Lower lobe of right lung (tissue), 2 donors: Measurements from ENCODE around the gene GLYATL2. TPM values are rescaled to one million over a fixed set of nuclear protein-coding genes. Genes with fewer than 3 reads are reported as not detected.

Source experiments
- ATAC-seq, 2 donors: fragments of 200-7000 bp; cut with Tn5 transposase; one replicate each; pipeline ENCODE4 v1.9.1; 2020 to 2022; ENCODE audit warnings: mild to moderate bottlenecking in 2 of 2, moderate library complexity in 2 of 2
- DNase-seq: peaks from one replicate; pipeline ENCODE4 v3.0.0-alpha.2; 2020
- H3K27ac ChIP-seq: fragments of 200-600 bp; one replicate; pipeline ENCODE4 v1.8.0; 2022
- H3K27me3 ChIP-seq: fragments of 200-600 bp; one replicate; pipeline ENCODE4 v1.8.0; 2022; ENCODE audit warnings: low read depth
- H3K36me3 ChIP-seq: fragments of 200-600 bp; one replicate; pipeline ENCODE4 v1.8.0; 2022; ENCODE audit warnings: mild to moderate bottlenecking
- H3K4me1 ChIP-seq: fragments of 200-600 bp; one replicate; pipeline ENCODE4 v1.8.0; 2022
- H3K4me3 ChIP-seq: fragments of 200-600 bp; one replicate; pipeline ENCODE4 v1.8.0; 2022; ENCODE audit warnings: mild to moderate bottlenecking
- H3K9me3 ChIP-seq: fragments of 200-600 bp; one replicate; pipeline ENCODE4 v1.8.0; 2022
- intact Hi-C: fragments of 100-400 bp; cut with DNase I; formaldehyde crosslinking; loops from one replicate; pipeline ENCODE4 v1.11.0; 2022
- total RNA-seq: library from RNA; stranded (reverse); fragmentation: NEBNext Ultra II Directional; extraction: Animal tissue kit (Norgen Biotek cat#: 25700); gene quantifications from one replicate; pipeline ENCODE4 v1.2.1, GENCODE V29; 2021
- TF ChIP-seq, protein P1 (sequence below): fragments of 200-600 bp; IDR thresholded peaks from one replicate; pipeline ENCODE4 v1.8.0; 2022; ENCODE audit warnings: antibody characterized with exemption, mild to moderate bottlenecking
- donor health status: DM: no; HTN: yes; CAD: no; lungs with severe emphysema.

GLYATL2 gene
- total RNA-seq, 1 donor from 2014 or later: not detected

DNA sequence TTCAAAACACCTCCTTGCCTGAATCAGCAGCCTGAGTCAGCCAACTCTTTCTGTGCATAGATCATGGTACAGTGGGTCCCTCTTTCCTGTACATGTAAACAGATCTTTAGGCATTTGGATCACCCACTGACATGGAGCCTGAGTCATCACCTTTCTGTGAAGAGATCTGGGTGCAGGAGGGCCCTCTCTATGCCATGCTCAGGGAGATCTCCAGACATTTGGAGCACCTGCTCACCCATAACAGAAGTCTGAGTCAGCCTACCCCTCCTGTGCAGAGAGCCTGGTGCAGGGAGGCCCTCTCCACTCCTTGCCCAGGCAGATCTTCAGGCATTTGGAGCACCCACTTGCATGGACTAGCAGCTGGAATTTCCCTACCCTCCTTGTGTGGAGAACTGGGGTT is 56.6 kb downstream of the GLYATL2 start:
- H3K9me3 ChIP-seq: no peaks in the 10 kb centered on the region
- no peaks in the 10 kb centered on the region for H3K36me3 ChIP-seq
- intact Hi-C loops: no loop called here
- DNase-seq (no peak), ATAC-seq (peak in 1 of 2 donors; percentile 11)
- TF ChIP-seq, protein P1, sequence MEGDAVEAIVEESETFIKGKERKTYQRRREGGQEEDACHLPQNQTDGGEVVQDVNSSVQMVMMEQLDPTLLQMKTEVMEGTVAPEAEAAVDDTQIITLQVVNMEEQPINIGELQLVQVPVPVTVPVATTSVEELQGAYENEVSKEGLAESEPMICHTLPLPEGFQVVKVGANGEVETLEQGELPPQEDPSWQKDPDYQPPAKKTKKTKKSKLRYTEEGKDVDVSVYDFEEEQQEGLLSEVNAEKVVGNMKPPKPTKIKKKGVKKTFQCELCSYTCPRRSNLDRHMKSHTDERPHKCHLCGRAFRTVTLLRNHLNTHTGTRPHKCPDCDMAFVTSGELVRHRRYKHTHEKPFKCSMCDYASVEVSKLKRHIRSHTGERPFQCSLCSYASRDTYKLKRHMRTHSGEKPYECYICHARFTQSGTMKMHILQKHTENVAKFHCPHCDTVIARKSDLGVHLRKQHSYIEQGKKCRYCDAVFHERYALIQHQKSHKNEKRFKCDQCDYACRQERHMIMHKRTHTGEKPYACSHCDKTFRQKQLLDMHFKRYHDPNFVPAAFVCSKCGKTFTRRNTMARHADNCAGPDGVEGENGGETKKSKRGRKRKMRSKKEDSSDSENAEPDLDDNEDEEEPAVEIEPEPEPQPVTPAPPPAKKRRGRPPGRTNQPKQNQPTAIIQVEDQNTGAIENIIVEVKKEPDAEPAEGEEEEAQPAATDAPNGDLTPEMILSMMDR: no peak
- no peaks in the 10 kb centered on the region for H3K27me3 ChIP-seq
- no peak overlapping the region for H3K27ac ChIP-seq
- no peaks in the 10 kb centered on the region for H3K4me1 ChIP-seq
- H3K4me3 ChIP-seq: no peak overlapping the region

DNA sequence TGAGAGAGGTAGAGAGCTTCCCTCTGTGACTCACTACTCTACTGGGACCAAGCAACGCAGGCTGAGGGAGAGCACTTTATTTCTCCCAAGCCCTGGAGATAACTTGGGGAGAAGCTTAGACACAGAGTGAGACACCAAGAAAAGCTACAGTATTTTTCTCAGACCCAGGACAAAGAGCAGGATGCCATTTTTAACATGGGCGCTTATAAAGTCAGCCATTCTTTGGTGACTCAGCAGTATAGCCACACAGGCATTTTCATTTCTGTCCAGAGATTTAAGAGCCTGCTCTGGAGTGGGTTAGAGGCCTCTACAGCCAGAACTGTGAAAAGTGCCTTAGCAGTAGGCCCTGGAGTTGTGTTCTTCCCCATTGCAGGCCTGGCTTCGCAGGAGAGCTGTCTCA is 57.8 kb downstream of the GLYATL2 start:
- Histone ChIP-seq H3K9me3 (no peaks in the 10 kb centered on the region), H3K4me1 (no peaks in the 10 kb centered on the region), H3K27me3 (no peaks in the 10 kb centered on the region), H3K4me3 (no peak overlapping the region), H3K36me3 (no peaks in the 10 kb centered on the region), H3K27ac (no peak overlapping the region)
- TF ChIP-seq, protein P1: no peak
- no peak for ATAC-seq
- intact Hi-C loops: no loop called here
- DNase-seq: no peak

DNA sequence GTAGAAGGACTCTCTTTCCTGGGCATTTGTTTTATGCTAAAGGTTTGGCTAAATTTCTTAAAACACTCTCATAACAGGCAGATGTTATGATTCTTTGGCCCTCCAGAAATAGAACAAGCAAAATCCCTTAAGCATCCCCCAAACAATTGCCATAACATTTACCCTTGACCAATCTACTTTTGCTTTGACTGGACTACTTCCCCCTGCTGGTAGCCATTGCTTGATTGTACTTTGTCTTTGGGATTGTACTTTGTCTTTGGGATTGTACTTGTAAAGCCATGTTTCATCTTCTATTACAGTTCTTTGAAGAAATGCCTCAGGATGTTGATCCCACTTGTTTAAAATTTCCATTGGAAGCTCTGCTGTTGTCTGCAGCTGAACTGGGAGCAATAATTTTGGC is 59.5 kb downstream of the GLYATL2 start:
- Histone ChIP-seq H3K27ac (no peak overlapping the region), H3K9me3 (no peaks in the 10 kb centered on the region), H3K4me3 (no peak overlapping the region), H3K36me3 (no peaks in the 10 kb centered on the region), H3K4me1 (no peaks in the 10 kb centered on the region), H3K27me3 (no peaks in the 10 kb centered on the region)
- DNase-seq: no peak
- TF ChIP-seq, protein P1: no peak
- ATAC-seq: no peak
- intact Hi-C loops: no loop called here

Other genes with a start within 250 kb of the GLYATL2 start
- gene CNTF, start 222.0 kb downstream of the GLYATL2 start, total RNA-seq: 1.9 TPM
- not detected for gene GLYAT, start 112.8 kb downstream of the GLYATL2 start, total RNA-seq
- gene GLYATL1, start 94.8 kb upstream of the GLYATL2 start, total RNA-seq: not detected
- not detected for gene GLYATL1B, start 241.6 kb upstream of the GLYATL2 start, total RNA-seq